Peyer's patch (tissue), 4 donors: ENCODE data around the gene CDC73.

Source experiments
- CTCF ChIP-seq, 6 experiments: fragments of 450-650 bp in 4 of 6; fragments of 200-600 bp in 2 of 6; sonication (generic) in 1 of 6; IDR thresholded peaks; one replicate each; pipeline ENCODE4 v1.5.1; 2017 to 2019; ENCODE audit warnings: antibody characterized with exemption in 6 of 6, mild to moderate bottlenecking in 3 of 6, moderate library complexity in 1 of 6
- POLR2A ChIP-seq, 2 donors: fragments of 450-650 bp; IDR thresholded peaks; one replicate each; pipeline ENCODE4 v1.5.1; 2017; ENCODE audit warnings: antibody characterized with exemption in 2 of 2, mild to moderate bottlenecking in 2 of 2, moderate library complexity in 2 of 2

DNA sequence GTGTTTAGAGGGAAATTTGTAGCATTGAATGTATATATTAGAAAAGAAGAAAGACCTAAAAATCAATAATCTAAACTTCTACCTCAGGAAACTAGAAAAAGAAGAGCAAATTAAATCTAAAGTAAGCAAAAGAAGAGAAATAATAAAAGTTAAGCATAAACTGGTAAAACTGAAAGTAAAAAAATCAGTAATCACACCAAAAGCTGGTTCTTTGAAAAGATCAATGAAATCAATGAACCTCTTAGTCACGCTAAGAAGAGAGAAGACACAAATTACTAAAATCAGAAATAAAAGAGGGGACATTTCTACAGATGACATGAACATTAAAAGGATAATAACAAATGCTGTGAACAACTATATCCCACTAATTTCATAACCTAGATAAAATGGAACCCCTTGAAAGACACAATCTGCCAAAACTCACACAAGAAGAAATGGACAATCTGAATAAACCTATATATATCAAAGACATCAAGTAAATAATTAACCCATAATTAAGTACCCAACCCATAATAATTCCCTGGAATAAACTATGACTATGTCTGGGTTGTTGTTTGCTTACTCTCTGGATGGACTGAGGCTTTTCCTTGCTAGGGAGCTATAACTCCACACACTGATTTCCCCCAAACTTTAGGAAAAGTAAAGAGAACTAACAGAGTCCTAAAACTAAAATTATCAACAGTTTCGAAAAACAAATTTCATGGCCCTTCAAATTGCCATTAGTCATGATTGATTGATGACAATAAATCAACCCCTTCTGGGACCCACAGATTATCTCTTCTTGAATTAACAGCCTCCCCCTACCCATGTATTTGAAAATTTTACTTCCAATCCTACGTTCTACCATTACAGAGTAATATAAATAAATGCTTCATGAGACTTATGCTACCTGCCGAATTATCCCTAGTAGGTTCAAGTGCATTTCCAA lies 2.8 kb upstream of the CDC73 start:
- TF ChIP-seq CTCF (IDR thresholded peaks at IDR 0.05) = no peak
- TF ChIP-seq POLR2A (IDR thresholded peaks at IDR 0.05) = no peak
